Activated T-helper 1 cell treated with anti-CD3 and anti-CD28 coated beads, Interleukin-2, amount 50 U/mL, for 16 hours (primary cell): Measurements from ENCODE around the gene RAB12.
"Not testable (repeated sequence)": the region's sequence is repeated elsewhere in the genome, so short reads cannot be mapped to it uniquely, and the experiment has no call there.

Experiments
- DNase-seq, 2 donors: peaks; one replicate each; pipeline ENCODE4 v3.0.0-alpha.2; 2020; ENCODE audit warnings: low read depth in 1 of 2, low spot score in 1 of 2

Gene RAB12

DNA sequence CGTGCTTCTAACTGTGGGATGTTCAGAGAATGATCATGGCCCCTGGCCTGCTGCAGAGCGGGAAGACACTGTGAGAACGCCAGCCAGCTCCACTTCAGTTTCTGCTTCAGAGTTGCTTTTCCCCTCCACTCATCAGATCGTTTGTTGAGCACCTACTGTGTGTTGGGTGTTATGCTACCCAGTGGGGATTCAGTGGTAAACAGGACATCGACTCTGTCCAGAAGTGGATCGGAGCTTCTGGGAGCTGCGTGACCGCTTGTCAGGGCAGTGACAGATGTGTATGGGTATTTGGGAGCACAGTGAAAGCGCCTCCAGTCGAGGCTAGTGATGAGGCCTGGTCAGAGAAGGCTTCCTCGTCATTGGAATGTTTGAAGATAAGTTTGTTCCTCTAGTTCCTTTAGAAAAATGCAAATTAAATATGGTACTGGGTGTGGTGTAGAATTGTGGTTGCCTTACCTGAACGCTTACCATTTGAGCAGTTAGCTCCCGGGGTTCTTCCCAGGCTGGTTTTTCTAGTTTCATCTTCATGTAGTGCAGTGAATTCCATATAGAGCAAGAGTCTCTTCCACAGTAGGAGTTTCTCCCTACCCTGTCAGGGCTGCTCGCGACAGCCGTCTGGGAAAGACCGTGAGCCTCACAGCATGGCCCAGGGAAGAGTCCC is 2.8 kb downstream of the RAB12 start:
- DNase-seq, result no peak

DNA sequence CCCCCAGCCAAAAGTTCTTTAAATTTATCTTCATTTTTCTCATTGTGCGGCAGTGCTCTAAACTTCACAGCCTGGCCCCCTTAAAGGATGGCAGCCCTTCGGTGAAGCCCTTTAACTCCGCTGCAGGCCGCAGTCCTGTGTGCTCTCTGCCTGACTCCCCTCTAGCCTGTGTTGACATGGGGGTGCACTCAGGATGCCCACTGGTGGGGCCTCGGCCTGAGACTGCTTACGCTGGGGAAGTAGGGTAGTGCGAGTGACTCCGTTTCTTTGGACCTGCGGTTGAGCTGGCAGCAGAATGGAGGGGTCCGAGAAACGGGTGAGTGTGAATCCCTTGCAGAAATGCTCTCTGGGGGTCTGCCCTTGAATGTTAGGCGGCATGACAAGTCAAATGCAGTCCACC is 5.6 kb downstream of the RAB12 start:
- DNase-seq, result no peak

GRCh38 chr18:8615397-8616027 is 6.3 kb downstream of the RAB12 start:
- no peak for DNase-seq

- no peak for DNase-seq
Observed at GRCh38 chr18:8616028-8616401, 6.8 kb downstream of the RAB12 start.

- no peak for DNase-seq
Observed at GRCh38 chr18:8617907-8618306, 8.7 kb downstream of the RAB12 start.

DNA sequence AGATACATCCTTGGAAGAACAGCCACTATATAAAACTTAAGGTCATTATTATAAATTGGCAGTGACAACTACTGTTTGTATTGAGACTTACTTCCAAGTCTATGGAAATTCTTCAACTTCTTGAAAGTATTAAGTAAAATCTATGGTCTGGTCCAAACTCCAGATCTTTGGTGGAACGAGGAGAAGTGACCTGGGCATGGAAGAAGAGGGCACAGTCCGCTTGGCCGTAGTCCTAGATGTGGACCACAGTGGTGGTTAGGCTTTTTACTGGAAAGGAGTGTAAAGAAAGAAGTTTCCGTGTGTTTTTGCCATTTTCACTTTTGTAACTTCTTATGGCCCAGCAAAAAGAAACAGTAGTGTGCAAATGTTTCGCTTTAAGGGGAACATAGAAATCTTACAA is 9.8 kb downstream of the RAB12 start:
- DNase-seq, result no peak

DNA sequence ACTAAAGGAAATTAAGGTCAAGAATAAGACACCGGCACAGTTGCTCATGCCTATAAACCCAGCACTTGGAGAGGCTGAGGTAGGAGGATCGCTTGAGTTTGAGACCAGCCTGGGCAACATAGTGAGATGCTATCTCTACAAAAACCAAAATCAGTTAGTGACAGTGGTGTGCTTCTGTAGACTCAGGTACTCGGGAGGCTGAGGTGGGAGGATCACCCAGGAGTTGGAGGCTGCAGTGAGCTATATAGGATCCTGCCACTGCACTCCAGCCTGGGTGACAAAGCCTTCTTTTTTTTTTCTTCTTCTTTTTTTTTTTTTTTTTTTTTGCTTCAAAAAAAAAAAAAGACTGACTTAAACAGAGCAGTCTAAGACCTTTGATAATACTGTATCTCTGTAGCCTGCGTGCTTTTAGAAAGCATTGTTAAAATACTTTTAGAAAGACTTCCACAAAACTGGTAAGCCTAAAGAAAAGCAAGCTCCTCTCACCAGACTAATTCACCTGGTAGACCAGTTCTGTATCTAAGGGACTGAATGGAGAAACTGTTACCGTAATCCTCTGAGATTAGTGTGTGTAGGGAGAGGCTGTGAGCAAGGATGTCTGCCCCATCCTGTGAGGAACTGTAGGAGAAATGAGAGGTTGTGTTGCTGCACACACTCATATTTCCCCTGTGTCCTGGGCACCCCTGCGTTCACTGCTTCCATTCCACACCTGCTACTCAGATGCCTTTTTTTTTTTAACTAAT is 10.8 kb downstream of the RAB12 start:
- DNase-seq, result no peak

DNA sequence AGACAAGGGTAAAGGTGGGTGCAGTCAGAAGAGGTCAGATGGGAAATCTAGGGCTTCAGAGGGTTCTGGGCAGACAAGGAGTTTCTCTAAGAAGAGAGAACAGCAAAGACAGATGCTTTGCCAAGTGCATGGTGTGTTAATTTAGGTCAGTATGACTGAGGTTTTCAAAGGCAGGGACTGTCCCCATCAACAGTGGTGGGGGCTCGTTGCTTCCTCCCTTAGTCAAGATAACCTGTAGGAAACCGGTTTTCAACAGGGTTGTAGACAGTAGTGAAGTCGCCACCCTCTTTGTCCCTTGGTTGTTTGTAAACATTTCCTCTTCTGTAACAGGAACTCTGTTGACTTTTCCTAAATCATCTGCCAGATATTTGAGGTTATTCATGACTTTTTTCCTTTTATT is 11.6 kb downstream of the RAB12 start:
- no peak for DNase-seq

GRCh38 chr18:8622625-8623024 is 13.4 kb downstream of the RAB12 start:
- not testable (repeated sequence) for DNase-seq

- no peak for DNase-seq
Observed at GRCh38 chr18:8623549-8624106, 14.4 kb downstream of the RAB12 start.

GRCh38 chr18:8625461-8626092 is 16.3 kb downstream of the RAB12 start:
- DNase-seq, result no peak

GRCh38 chr18:8626414-8627106 is 17.3 kb downstream of the RAB12 start:
- DNase-seq, result no peak

- no peak for DNase-seq
Observed at GRCh38 chr18:8627107-8627472, 17.9 kb downstream of the RAB12 start.

DNA sequence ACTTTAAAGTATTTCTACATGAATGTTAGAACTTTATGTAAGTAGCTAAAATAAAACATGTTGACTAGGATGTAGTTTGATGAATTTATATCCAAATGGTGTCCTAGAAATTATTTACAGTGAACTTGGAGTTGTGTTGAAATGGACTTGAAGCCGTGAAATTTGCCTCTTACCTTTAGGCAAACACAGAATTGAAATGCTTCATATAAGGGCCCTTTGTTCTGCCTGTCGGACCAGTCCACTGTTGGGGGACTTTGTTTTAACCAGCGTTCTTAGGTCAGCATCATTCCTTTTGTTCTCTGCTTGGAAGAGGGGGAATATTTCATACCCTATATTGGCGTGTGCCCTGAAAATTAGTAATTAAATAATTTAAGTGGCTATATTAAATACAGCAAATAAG is 18.3 kb downstream of the RAB12 start:
- no peak for DNase-seq

DNA sequence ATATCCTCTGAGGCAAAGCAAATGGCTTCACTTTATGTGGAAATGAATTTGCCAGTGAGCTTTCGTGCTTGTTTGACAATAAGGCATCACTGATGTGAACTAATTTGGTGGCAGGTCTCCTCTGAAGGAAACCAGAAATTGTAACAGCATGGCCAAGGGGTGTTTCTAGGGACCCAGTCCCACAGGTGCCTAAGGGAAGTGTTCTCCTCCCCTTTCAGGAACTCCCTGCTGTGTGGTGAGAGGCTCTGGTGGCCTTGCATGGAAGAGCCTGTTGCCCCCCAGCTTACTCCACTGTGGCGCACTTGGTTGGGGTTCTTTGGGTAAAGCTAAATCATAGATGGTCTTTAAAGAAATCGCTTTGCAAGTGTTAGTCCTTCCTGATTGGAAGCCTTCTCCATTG is 20.4 kb downstream of the RAB12 start:
- no peak for DNase-seq

GRCh38 chr18:8630546-8630945 is 21.3 kb downstream of the RAB12 start:
- DNase-seq, result no peak

DNA sequence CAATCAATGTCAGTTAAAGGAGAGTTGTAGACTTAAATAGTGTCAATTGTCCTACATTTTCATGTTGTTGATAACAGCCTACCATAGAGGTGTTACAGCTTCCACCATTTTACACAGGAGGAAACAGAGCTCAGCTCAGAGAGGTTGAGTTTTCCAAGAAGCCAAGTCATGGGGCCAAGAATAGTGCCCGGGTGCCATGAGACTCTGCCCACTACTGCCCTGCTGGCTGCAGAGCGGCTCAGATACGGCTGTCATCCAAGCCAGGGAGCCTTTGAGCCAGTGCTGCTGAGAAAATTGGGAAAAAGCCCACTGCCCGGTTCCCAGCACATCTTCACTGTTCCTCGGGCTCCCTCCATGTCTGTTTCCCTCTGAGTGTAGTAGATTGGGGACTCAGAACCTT is 22.0 kb downstream of the RAB12 start:
- no peak for DNase-seq

DNA sequence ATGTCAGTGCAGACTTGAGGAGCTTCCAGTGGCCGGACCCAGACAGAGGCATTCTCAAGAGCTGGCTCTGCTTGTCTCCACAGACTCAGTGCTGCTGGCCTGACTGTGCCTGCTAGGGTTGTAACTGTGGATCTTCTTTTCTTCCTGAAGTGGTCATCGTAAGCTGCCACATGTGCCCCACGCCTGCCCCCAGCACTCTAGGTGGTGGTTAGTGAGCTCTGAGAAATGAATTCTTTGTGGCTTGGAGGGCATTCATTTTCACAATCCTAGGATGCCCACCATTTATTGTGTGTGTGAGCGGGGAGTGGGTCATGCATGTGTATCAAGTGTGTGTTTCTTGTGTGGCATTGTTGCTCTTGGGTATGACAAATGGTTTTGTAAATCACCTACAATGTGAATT is 23.1 kb downstream of the RAB12 start:
- DNase-seq, result no peak

DNA sequence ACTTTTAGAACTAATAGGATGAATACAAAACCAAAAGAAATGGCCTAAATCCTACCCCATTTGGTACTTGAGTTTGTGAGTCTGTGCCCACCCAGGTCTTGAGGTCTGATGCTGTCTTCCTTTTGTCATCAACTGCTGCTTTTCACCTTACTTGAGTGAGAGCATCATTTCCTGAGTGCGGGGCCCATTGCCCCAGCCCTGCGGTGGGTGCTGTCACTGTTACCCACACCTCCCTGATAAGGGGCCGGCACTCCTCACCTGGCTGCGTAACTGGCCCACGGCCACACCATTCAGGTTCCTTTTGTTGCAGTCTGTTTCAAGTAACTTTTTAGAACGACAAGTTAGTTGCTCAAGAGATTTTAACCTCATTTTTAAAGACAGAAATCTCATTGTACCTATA is 25.3 kb downstream of the RAB12 start:
- DNase-seq, result no peak

DNA sequence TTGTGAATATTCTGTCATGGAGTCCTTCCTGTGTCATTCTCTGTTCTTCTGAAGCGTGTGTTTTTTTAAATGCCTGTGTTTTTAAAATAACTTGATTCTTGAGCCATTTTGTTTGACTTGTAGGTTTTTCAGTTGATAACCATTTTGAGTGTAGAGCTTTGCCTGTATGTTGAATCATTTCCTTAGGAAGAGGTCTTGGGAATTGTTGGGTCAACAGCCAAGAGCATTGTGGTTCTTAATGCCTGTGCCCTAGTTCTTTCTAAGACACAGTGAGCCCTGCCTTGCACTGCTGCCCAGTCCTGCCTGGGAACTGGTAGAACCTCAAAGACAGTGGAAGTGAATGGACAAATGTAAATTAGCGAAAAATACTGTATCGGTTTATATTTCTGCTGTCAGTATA is 25.9 kb downstream of the RAB12 start:
- no peak for DNase-seq

DNA sequence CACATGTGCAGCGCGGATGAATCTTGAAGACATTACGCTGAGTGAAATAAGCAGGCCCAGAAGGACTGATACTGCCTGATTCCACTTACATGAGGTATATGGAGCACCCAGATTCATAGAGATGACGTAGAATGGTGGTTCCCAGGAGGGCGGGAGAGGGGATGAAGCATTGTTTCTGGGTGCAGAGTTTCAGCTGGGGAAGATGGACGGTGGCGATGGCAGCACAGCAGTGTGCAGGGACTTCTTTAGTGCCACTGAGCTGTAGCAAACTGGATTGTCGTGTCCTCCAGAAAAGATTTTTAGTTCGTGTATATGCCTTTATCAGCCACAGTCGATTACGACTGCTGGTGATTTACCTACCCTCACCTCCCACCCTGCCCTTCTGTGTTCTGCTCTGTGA is 30.5 kb downstream of the RAB12 start:
- no peak for DNase-seq
